HG03064 (cell line): ENCODE measurements around the gene RETREG1.
A peak's percentile ranks its signal among the peaks of the same experiment; 100 is the strongest.
"Not testable (repeated sequence)": the region's sequence is repeated elsewhere in the genome, so short reads cannot be mapped to it uniquely, and the experiment has no call there.

Experiments used
- ATAC-seq: cut with Tn5 transposase; IDR thresholded peaks from one replicate; pipeline ENCODE4 v1.9.1; 2021; ENCODE audit warnings: low read depth; ENCODE audit not compliant: unreplicated experiment

RETREG1 gene

GRCh38 chr5:16616536-16617273 lies at the start of gene RETREG1:
Gene RETREG1, minus strand, starts transcription at chr5:16616997. Its CDS starts 26 bp downstream, at chr5:16616971.
- ATAC-seq, result peak; percentile 58

- no peak for ATAC-seq
These were observed 49.5 kb upstream of the RETREG1 start for GRCh38 chr5:16666130-16666882.

GRCh38 chr5:16665601-16666000 lies 48.8 kb upstream of the RETREG1 start:
- ATAC-seq, result no peak

GRCh38 chr5:16664368-16664767 lies 47.6 kb upstream of the RETREG1 start:
- ATAC-seq, result no peak

GRCh38 chr5:16663840-16664239 lies 47.0 kb upstream of the RETREG1 start:
- no peak for ATAC-seq

GRCh38 chr5:16661713-16662112 lies 44.9 kb upstream of the RETREG1 start:
- no peak for ATAC-seq

- ATAC-seq, result no peak
These were observed 44.2 kb upstream of the RETREG1 start for GRCh38 chr5:16660982-16661381.

GRCh38 chr5:16659536-16659935 lies 42.7 kb upstream of the RETREG1 start:
- no peak for ATAC-seq

GRCh38 chr5:16656561-16657191 lies 39.9 kb upstream of the RETREG1 start:
- no peak for ATAC-seq

- ATAC-seq, result no peak
These were observed 38.0 kb upstream of the RETREG1 start for GRCh38 chr5:16654647-16655334.

GRCh38 chr5:16648739-16649138 lies 31.9 kb upstream of the RETREG1 start:
- ATAC-seq, result not testable (repeated sequence)

GRCh38 chr5:16644301-16644889 lies 27.6 kb upstream of the RETREG1 start:
- ATAC-seq, result no peak

GRCh38 chr5:16642867-16643266 lies 26.1 kb upstream of the RETREG1 start:
- ATAC-seq, result no peak

- no peak for ATAC-seq
These were observed 22.4 kb upstream of the RETREG1 start for GRCh38 chr5:16639206-16639605.

GRCh38 chr5:16628376-16628775 lies 11.6 kb upstream of the RETREG1 start:
- ATAC-seq, result no peak

GRCh38 chr5:16626696-16627264 lies 10.0 kb upstream of the RETREG1 start:
- no peak for ATAC-seq

- no peak for ATAC-seq
These were observed 8.3 kb upstream of the RETREG1 start for GRCh38 chr5:16625096-16625495.

GRCh38 chr5:16619136-16619535 lies 2.3 kb upstream of the RETREG1 start:
- ATAC-seq, result no peak

GRCh38 chr5:16618138-16618897 lies 1.5 kb upstream of the RETREG1 start:
- ATAC-seq, result no peak
